ENCODE results near the gene KCND3. TPM values are rescaled to one million over a fixed set of nuclear protein-coding genes. Genes with fewer than 3 reads are reported as not detected.

KCND3 gene
- total and polyA plus RNA-seq, 12 donors: 0.39 to 6.7 (median 3.1) TPM

- no peak for TF ChIP-seq POLR2A (IDR thresholded peaks at IDR 0.05)
- TF ChIP-seq, protein P1, sequence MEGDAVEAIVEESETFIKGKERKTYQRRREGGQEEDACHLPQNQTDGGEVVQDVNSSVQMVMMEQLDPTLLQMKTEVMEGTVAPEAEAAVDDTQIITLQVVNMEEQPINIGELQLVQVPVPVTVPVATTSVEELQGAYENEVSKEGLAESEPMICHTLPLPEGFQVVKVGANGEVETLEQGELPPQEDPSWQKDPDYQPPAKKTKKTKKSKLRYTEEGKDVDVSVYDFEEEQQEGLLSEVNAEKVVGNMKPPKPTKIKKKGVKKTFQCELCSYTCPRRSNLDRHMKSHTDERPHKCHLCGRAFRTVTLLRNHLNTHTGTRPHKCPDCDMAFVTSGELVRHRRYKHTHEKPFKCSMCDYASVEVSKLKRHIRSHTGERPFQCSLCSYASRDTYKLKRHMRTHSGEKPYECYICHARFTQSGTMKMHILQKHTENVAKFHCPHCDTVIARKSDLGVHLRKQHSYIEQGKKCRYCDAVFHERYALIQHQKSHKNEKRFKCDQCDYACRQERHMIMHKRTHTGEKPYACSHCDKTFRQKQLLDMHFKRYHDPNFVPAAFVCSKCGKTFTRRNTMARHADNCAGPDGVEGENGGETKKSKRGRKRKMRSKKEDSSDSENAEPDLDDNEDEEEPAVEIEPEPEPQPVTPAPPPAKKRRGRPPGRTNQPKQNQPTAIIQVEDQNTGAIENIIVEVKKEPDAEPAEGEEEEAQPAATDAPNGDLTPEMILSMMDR (IDR thresholded peaks at IDR 0.05): no peak
- H3K4me3 ChIP-seq: no peak overlapping the region
- DNase-seq: no peak
- intact Hi-C loops (cut with DNase I): no loop called here
- H3K9me3 ChIP-seq (replicated peaks in 1 of 3): no peaks in the 10 kb centered on the region
- whole genome bisulfite sequencing, 4 donors: 86 to 90% (median 89%) methylated on average over 13 of the region's 13 CpGs
- no peaks in the 10 kb centered on the region for H3K4me1 ChIP-seq (replicated peaks in 1 of 2)
- no peak overlapping the region for H3K27ac ChIP-seq
- H3K27me3 ChIP-seq: no peaks in the 10 kb centered on the region
- H3K36me3 ChIP-seq (replicated peaks in 1 of 2): no peaks in the 10 kb centered on the region
Measured at GRCh38 chr1:111956155-111956771, 33.2 kb downstream of the KCND3 start.

DNA sequence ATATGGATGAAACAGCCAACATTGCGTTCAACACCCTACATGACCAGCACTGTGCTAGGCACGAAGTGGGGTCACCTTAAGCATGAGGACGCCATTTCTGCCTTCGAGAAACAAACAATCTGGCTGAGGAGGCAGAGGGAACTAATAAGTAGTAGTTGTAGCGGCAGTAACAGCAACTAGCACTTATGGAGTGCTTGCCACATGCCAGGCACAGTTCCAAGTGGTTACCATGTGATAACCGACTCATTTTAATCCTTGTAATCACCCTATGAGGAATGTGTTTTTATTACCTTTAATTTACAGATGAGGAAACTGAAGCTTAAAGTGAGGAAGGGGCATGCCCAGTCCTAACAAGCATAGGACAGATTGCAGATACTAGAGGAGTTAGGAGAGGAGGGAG is 33.7 kb downstream of the KCND3 start:
- WGBS, 4 donors: 80 to 94% (median 85%) methylated on average over 6 of the region's 6 CpGs
- intact Hi-C loops (cut with DNase I): no loop called here
- no peak for DNase-seq
- H3K4me1 ChIP-seq (replicated peaks in 1 of 2): no peaks in the 10 kb centered on the region
- no peak overlapping the region for H3K27ac ChIP-seq
- no peak overlapping the region for H3K4me3 ChIP-seq
- no peak for TF ChIP-seq POLR2A (IDR thresholded peaks at IDR 0.05)
- TF ChIP-seq, protein P1 (IDR thresholded peaks at IDR 0.05): no peak
- no peaks in the 10 kb centered on the region for H3K36me3 ChIP-seq (replicated peaks in 1 of 2)
- no peaks in the 10 kb centered on the region for H3K27me3 ChIP-seq
- H3K9me3 ChIP-seq (replicated peaks in 1 of 3): no peaks in the 10 kb centered on the region

GRCh38 chr1:111953797-111954196 is 35.7 kb downstream of the KCND3 start:
- Histone ChIP-seq H3K27me3 (no peaks in the 10 kb centered on the region), H3K4me3 (no peak overlapping the region), H3K4me1 (replicated peaks in 1 of 2) (no peaks in the 10 kb centered on the region), H3K9me3 (replicated peaks in 1 of 3) (no peaks in the 10 kb centered on the region), H3K27ac (no peak overlapping the region), H3K36me3 (replicated peaks in 1 of 2) (no peaks in the 10 kb centered on the region)
- 65 to 93% (median 83%) methylated on average over 5 of the region's 5 CpGs for WGBS, 4 donors
- no peak for TF ChIP-seq POLR2A (IDR thresholded peaks at IDR 0.05)
- TF ChIP-seq, protein P1 (IDR thresholded peaks at IDR 0.05): no peak
- intact Hi-C loops (cut with DNase I): no loop called here
- no peak for DNase-seq

DNA sequence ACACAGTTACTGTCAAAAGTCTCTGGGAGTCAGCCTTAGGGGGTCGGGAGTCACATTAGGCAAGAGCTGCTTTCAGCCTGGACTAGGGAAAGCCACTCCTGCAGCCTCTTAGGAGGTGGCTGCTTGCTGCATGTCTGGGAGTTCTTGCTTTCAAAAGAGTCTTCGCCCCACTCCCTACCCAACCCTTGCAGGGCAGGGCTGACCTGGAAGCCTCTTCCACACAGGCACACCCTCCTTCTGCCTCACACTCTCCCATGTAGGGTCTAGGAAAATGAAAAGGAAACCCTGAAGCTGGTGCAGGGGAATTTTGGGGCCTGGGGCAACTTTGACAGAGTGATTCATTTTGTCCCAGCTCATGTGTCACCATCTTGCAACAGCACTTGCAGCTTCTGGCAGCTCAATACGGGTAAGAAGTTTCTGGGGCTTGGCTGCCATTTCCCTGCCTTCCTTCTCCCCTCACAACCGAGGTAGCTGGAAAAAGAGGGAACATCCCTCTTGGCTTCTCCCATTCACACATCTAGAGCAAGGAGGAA is 37.3 kb downstream of the KCND3 start:
- H3K27me3 ChIP-seq: no peaks in the 10 kb centered on the region
- H3K4me1 ChIP-seq (replicated peaks in 1 of 2): no peaks in the 10 kb centered on the region
- WGBS, 4 donors: 59 to 77% (median 63%) methylated on average over 2 to 4 of the region's 4 CpGs
- TF ChIP-seq, protein P1 (IDR thresholded peaks at IDR 0.05): no peak
- TF ChIP-seq POLR2A (IDR thresholded peaks at IDR 0.05): no peak
- no peaks in the 10 kb centered on the region for H3K9me3 ChIP-seq (replicated peaks in 1 of 3)
- no peak overlapping the region for H3K27ac ChIP-seq
- no peaks in the 10 kb centered on the region for H3K36me3 ChIP-seq (replicated peaks in 1 of 2)
- intact Hi-C loops (cut with DNase I): no loop called here
- no peak for DNase-seq
- no peak overlapping the region for H3K4me3 ChIP-seq
